Dedifferentiated amniotic fluid mesenchymal stem cell (primary cell): ENCODE data around the gene PRIMA1.

ENCODE experiments used
- DNase-seq: peaks from one replicate; pipeline ENCODE4 v3.0.0-alpha.2; 2016; ENCODE audit errors: extremely low spot score

Gene PRIMA1

GRCh38 chr14:93732524-93732923 lies 55.8 kb downstream of the PRIMA1 start:
- DNase-seq: no peak

GRCh38 chr14:93731753-93732152 lies 56.5 kb downstream of the PRIMA1 start:
- no peak for DNase-seq

- DNase-seq: no peak
These were observed 58.3 kb downstream of the PRIMA1 start for GRCh38 chr14:93729993-93730392.

GRCh38 chr14:93728651-93729016 lies 59.7 kb downstream of the PRIMA1 start:
- DNase-seq: no peak

- DNase-seq: no peak
These were observed 60.2 kb downstream of the PRIMA1 start for GRCh38 chr14:93727917-93728650.

GRCh38 chr14:93727039-93727740 lies 61.1 kb downstream of the PRIMA1 start:
- DNase-seq: no peak

- DNase-seq: no peak
These were observed 62.3 kb downstream of the PRIMA1 start for GRCh38 chr14:93725993-93726392.

GRCh38 chr14:93725002-93725582 lies 63.2 kb downstream of the PRIMA1 start:
- DNase-seq: no peak

GRCh38 chr14:93723001-93723400 lies 65.3 kb downstream of the PRIMA1 start:
- no peak for DNase-seq

GRCh38 chr14:93720981-93721483 lies 67.3 kb downstream of the PRIMA1 start:
- DNase-seq: no peak

- no peak for DNase-seq
These were observed 68.0 kb downstream of the PRIMA1 start for GRCh38 chr14:93720076-93720815.

GRCh38 chr14:93719256-93719655 lies 69.0 kb downstream of the PRIMA1 start:
- no peak for DNase-seq

GRCh38 chr14:93717668-93718320 lies 70.5 kb downstream of the PRIMA1 start:
- DNase-seq: no peak

GRCh38 chr14:93716746-93717667 lies 71.3 kb downstream of the PRIMA1 start:
- DNase-seq: no peak

- no peak for DNase-seq
These were observed 72.1 kb downstream of the PRIMA1 start for GRCh38 chr14:93716002-93716745.

GRCh38 chr14:93715279-93715927 lies 72.9 kb downstream of the PRIMA1 start:
- DNase-seq: no peak

- no peak for DNase-seq
These were observed 73.7 kb downstream of the PRIMA1 start for GRCh38 chr14:93714605-93715004.

GRCh38 chr14:93713726-93714405 lies 74.4 kb downstream of the PRIMA1 start:
- DNase-seq: no peak
